NB4 (cell line): ENCODE data around the gene ABRAXAS1.

Experiments used
- POLR2A ChIP-seq: IDR thresholded peaks from 2 replicates; pipeline ENCODE4 v1.6.1; 2011; ENCODE audit warnings: mild to moderate bottlenecking; ENCODE audit not compliant: insufficient read length; ENCODE audit errors: extremely low read depth
- TF ChIP-seq, protein P1 (sequence below): IDR thresholded peaks from one replicate; pipeline ENCODE4 v1.5.1; 2012; ENCODE audit warnings: low read depth, low read length

GRCh38 chr4:83504996-83505395 is 20.1 kb upstream of the ABRAXAS1 start:
- TF ChIP-seq, protein P1, sequence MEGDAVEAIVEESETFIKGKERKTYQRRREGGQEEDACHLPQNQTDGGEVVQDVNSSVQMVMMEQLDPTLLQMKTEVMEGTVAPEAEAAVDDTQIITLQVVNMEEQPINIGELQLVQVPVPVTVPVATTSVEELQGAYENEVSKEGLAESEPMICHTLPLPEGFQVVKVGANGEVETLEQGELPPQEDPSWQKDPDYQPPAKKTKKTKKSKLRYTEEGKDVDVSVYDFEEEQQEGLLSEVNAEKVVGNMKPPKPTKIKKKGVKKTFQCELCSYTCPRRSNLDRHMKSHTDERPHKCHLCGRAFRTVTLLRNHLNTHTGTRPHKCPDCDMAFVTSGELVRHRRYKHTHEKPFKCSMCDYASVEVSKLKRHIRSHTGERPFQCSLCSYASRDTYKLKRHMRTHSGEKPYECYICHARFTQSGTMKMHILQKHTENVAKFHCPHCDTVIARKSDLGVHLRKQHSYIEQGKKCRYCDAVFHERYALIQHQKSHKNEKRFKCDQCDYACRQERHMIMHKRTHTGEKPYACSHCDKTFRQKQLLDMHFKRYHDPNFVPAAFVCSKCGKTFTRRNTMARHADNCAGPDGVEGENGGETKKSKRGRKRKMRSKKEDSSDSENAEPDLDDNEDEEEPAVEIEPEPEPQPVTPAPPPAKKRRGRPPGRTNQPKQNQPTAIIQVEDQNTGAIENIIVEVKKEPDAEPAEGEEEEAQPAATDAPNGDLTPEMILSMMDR, result no peak
- no peak for TF ChIP-seq POLR2A
